Embryonic facial prominence (tissue), 1 donor: ENCODE measurements around the gene TRIP13.
"Not testable (repeated sequence)": the region's sequence is repeated elsewhere in the genome, so short reads cannot be mapped to it uniquely, and the experiment has no call there.

Experiments used
- DNase-seq: peaks from one replicate; pipeline ENCODE4 v3.0.0-alpha.2; 2016; ENCODE audit errors: extremely low spot score

The TRIP13 gene, protein sequence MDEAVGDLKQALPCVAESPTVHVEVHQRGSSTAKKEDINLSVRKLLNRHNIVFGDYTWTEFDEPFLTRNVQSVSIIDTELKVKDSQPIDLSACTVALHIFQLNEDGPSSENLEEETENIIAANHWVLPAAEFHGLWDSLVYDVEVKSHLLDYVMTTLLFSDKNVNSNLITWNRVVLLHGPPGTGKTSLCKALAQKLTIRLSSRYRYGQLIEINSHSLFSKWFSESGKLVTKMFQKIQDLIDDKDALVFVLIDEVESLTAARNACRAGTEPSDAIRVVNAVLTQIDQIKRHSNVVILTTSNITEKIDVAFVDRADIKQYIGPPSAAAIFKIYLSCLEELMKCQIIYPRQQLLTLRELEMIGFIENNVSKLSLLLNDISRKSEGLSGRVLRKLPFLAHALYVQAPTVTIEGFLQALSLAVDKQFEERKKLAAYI

DNA sequence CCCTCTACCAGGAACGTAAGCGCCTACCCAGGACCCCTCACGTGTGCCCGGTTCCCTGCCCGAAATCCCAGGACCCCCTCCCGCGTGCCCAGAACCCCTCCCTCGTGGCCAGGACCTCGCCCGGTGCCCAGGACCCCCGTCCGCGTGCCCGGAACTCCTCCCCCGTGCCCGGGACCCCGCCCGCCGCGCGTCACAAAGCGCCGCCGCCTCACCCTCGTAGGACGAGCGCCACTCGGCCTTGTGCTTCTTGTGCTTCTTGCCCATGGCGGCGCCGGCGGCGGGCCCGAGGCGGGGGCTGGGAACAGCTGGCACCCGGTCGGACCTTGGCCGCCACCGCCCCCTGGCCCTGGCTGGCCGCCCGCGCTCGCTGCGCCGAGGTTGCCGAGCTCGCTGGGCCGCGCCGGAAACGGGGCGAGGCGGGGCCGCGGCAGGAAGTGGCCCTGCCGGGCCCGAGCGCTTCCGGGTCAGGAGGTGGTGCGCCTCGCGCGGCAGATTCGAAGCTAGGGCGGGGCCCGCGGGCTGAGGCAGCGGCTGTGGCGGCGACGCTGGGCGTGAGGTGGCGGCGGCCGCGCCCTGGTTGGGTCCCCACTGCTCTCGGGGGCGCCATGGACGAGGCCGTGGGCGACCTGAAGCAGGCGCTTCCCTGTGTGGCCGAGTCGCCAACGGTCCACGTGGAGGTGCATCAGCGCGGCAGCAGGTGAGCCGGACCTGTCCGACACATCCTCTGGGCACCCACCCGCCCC lies at the start of gene TRIP13, which contains the start of gene BRD9:
TSS of gene TRIP13 (plus strand) at position 491 of the 743 bp plus-strand sequence. CDS start at position 606, 115 bp downstream.
TSS of gene BRD9 (minus strand) at position 408 of the 743 bp plus-strand sequence. CDS start at position 264, 144 bp downstream.
- DNase-seq, result peak; percentile 72

GRCh38 chr5:843371-843770 lies 49.3 kb upstream of the TRIP13 start:
- not testable (repeated sequence) for DNase-seq

DNA sequence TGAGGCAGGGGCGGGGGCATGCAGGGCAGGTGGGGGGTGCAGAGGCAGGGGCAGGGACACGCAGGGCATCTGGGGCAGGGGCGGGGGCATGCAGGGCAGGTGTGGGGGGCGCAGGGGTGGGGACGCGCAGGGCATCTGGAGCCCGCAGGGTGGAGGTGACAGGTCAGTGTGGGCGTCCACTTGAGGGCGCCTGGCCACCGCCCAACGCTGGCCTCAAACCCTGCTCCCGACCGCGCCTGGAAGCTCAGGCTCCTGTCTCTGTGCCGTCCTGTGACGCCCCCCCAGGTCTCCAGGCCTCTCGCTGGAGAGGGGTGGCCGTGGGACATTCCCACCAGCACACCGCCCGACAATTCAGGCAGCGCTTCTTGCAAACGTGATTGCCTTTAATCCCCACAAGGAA lies 48.8 kb upstream of the TRIP13 start:
- DNase-seq, result not testable (repeated sequence)

DNA sequence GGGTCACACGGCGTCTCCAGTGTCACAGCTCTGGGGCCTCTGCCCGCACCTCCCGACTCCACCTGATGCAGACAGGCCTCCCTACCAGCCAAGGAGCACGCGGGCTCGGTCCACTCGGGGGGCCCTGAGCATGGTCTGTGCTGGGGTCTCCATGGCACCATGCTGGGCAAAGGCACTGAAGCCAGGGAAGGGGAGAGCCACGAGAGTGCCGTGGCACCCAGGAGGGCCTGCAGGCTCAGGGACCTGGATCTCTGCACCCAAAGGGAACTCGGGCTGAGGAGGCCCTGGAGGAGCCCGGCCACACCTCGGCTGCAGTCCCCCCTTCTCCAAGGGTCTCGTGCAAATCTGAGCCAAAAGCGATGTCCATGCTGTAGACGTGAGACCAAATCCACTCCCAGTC lies 48.3 kb upstream of the TRIP13 start:
- not testable (repeated sequence) for DNase-seq

GRCh38 chr5:845031-845675 lies 47.5 kb upstream of the TRIP13 start:
- not testable (repeated sequence) for DNase-seq

GRCh38 chr5:845676-846601 lies 46.7 kb upstream of the TRIP13 start:
- not testable (repeated sequence) for DNase-seq

DNA sequence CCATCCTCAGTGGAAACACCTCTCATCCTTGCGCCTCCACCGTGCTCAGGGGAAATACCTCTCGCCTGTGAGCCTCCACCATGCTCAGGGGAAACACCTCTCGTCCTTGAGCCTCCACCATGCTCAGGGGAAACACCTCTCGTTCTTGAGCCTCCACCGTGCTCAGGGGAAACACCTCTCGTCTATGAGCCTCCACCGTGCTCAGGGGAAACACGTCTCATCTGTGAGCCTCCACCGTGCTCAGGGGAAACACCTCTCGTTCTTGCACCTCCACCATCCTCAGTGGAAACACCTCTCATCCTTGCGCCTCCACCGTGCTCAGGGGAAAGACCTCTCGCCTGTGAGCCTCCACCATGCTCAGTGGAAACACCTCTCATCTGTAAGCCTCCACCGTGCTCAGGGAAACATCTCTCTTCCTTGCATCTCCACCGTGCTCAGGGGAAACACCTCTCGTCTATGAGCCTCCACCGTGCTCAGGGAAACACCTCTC lies 46.0 kb upstream of the TRIP13 start:
- DNase-seq, result not testable (repeated sequence)

DNA sequence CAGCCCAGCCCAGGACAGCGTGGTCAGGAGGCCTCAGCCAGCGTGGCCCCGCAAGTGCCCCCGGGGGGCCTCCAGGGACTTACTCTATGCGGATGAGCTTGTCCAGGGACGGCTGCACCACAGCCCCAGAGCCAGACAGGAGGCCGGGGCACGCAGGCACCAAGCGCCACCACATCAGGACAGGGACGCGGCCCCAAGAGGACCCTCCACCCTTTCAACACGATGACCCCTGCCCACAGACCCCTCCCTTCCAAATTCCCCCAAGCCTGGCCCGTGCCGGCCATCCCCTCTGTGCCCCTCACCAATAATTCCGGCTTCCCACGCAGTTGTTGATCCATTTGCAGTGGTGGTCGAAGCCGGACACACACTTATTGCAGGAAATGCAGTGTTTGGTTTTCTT lies 45.5 kb upstream of the TRIP13 start:
- DNase-seq, result not testable (repeated sequence)

DNA sequence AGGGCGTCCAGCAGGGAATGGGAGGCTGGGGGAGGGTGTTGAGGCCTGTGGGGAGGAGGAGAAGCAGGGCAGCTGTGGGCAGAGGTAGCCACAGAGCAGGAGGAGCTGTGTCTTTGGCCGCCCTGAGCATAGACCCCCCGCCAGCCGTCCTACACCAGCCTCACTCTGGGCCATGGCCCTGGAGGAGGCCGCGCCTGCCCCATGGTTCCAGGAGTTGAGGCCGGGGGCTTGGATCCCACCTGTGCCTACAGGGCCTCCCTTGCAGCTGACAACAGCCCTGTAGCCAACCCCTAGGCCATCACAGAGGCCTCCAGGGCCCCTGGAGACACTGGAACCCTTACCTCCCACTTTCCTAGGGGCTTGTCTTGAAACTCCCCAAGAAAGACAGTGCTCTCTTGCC lies 44.9 kb upstream of the TRIP13 start:
- DNase-seq, result not testable (repeated sequence)

GRCh38 chr5:848671-849111 lies 44.0 kb upstream of the TRIP13 start:
- DNase-seq, result no peak

DNA sequence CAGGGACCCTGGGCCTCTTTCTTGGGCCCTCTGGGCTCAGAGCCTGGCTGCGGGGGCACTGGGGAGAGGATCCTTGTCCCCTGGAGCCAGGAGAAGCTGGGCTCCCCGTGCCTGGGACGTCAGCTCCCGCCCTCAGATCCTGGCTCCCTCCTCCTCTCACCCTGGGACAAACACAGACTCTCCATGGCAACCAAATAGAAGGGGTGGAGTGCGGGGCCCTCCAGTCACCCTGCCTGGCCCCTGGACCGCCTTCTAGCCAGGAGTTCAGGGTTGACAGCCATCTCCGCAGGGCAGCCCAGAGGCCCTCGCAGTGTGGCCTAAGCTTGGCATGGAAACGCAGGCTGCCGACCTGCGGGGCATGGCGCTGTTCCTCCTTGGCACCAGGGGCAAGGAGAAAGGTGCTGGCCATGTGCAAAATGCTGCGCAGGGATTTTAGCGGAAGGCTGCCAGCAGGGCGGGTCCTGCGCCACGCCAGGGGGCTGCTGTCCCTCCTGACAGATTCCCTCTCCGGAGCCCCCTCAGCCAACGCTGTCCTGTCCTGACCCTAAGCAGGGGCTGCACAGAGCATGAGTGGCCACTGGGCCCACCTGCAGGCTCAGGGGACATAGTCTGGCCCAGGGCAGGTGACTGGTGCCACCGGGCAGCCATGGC lies 42.9 kb upstream of the TRIP13 start:
- peak; percentile 38 for DNase-seq

GRCh38 chr5:850511-851006 lies 42.1 kb upstream of the TRIP13 start, which contains the start of gene ZDHHC11:
Gene ZDHHC11, minus strand, starts transcription at chr5:850986. Its CDS starts 384 bp downstream, at chr5:850602.
- no peak for DNase-seq

DNA sequence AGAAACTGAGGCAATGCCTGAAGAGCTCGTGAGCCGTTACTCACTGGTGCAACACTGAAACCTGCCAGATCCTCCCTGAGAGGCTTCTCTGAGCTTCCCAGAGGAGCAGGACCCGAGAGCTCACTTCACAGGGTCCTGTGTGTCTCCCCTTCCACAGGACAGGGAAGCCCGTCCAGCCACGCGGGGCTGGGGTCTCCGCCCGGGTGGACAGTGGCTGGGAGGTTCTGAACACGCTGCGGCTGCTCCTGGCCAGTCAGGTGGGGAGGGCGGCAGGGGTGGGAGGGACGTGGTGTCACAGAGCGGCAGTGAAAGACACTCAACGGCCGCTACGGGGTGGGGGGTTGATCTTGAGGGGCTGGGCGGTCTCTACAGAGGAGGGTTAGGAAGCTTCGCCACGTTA lies 41.6 kb upstream of the TRIP13 start:
- no peak for DNase-seq

DNA sequence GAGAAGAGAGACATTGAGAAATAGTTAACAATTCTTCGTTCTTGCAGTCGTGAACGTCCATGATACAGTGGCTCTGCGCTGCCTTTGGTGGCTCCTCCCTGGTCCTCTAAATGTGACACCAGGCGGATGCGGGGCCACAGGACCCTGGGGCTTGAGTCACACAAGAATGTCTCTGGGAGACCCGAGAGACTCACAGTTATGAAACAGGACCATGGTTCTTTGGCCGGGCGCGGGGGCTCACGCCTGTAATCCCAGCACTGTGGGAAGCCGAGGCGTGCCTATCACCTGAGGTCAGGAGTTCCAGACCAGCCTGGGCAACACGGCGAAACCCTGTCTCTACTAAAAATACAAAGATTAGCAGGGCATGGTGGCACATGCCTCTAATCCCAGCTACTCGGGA lies 41.1 kb upstream of the TRIP13 start:
- DNase-seq, result no peak

- no peak for DNase-seq
Measured at GRCh38 chr5:852018-852417, 40.7 kb upstream of the TRIP13 start.

GRCh38 chr5:852431-853401 lies 40.0 kb upstream of the TRIP13 start:
- DNase-seq, result no peak

- DNase-seq, result not testable (repeated sequence)
Measured at GRCh38 chr5:853416-854090, 39.1 kb upstream of the TRIP13 start.

- no peak for DNase-seq
Measured at GRCh38 chr5:854217-854616, 38.5 kb upstream of the TRIP13 start.
